ENCODE results near the gene NEAT1. TPM values are rescaled to one million over a fixed set of nuclear protein-coding genes. Genes with fewer than 3 reads are reported as not detected.
A peak's percentile ranks its signal among the peaks of the same experiment; 100 is the strongest.

NEAT1 gene
- total and polyA plus RNA-seq, 8 donors, result 295 to 2,770 (median 695) TPM

DNA sequence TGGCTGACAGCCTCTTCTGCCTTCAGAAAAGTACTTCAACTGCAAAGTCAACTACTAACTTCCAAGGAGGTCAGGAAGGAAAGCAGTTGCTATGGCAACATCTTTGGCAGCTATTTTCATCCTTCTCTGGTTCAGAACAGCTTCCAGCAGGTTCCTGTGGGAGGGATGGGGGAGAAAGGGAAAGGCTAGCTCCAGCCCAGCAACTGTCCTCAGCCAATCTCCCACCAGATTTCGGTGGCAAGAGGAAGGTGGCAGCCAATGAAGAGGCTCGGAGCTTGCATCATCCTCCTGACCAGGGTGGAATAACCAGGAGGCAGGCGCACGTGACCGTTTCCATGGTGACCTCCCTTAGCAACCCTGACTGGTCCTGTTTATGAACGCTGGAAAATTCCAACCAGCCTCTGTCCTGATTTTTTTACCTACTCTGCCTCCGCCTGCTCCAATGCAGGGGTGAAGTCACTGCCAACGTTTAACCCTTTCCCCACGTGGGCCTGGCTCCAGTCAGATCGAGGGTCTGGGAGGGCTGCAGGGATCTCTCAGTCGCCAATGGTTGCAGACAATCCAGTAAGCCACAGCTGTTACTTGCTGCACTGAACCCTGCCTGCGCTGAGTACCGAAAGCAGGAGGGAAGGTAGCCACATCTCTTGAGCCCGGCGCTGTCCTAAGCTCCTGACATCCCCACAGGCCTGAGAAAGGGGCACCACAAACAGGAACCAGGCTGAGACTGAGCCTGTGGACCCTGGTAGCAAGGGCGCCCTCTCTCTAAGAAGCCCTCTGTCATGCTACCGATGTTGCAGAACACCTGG lies 65.1 kb downstream of the NEAT1 start:
- H3K4me3 ChIP-seq, result no peak overlapping the region

GRCh38 chr11:65488273-65489034 lies 65.9 kb downstream of the NEAT1 start:
- H3K4me3 ChIP-seq, result no peak overlapping the region
- no peaks in the 10 kb centered on the region for H3K9me3 ChIP-seq
- WGBS, 2 donors, result 61 to 63% methylated on average over 10 of the region's 10 CpGs
- no peaks in the 10 kb centered on the region for H3K36me3 ChIP-seq
- intact Hi-C loops (cut with DNase I), result no loop called here
- peak in 3 of 6 donors; percentile 49 for DNase-seq
- H3K4me1 ChIP-seq, result peaks cover 32 to 49% (median 35%) of the 10 kb centered on the region in 3 donors
- no peak for FAIRE-seq
- no peaks in the 10 kb centered on the region for H3K27me3 ChIP-seq
- peak overlapping the region; percentile 57 to 88 (median 72) for H3K27ac ChIP-seq
- TF ChIP-seq, protein P1, sequence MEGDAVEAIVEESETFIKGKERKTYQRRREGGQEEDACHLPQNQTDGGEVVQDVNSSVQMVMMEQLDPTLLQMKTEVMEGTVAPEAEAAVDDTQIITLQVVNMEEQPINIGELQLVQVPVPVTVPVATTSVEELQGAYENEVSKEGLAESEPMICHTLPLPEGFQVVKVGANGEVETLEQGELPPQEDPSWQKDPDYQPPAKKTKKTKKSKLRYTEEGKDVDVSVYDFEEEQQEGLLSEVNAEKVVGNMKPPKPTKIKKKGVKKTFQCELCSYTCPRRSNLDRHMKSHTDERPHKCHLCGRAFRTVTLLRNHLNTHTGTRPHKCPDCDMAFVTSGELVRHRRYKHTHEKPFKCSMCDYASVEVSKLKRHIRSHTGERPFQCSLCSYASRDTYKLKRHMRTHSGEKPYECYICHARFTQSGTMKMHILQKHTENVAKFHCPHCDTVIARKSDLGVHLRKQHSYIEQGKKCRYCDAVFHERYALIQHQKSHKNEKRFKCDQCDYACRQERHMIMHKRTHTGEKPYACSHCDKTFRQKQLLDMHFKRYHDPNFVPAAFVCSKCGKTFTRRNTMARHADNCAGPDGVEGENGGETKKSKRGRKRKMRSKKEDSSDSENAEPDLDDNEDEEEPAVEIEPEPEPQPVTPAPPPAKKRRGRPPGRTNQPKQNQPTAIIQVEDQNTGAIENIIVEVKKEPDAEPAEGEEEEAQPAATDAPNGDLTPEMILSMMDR (IDR thresholded peaks at IDR 0.05), result no peak
- no peak for ATAC-seq

More for the DNA sequence above, 65.1 kb downstream of the NEAT1 start:
- peak; percentile 82 to 97 (median 94) for DNase-seq
- TF ChIP-seq, protein P1 (IDR thresholded peaks at IDR 0.05), result no peak
- FAIRE-seq, result peak; percentile 68
- WGBS, 2 donors, result 12 to 13% methylated on average over 17 of the region's 17 CpGs
- Histone ChIP-seq H3K36me3 (no peaks in the 10 kb centered on the region), H3K27me3 (no peaks in the 10 kb centered on the region), H3K4me1 (peaks cover 25 to 41% (median 27%) of the 10 kb centered on the region in 3 donors), H3K9me3 (no peaks in the 10 kb centered on the region), H3K27ac (peak overlapping the region; percentile 57 to 88 (median 72))
- intact Hi-C loops (cut with DNase I), result no loop called here
- peak; percentile 84 to 90 (median 87) for ATAC-seq

- Histone ChIP-seq H3K9me3 (no peaks in the 10 kb centered on the region), H3K36me3 (no peaks in the 10 kb centered on the region), H3K4me1 (peaks cover 37 to 56% (median 42%) of the 10 kb centered on the region in 3 donors), H3K27me3 (no peaks in the 10 kb centered on the region), H3K27ac (peak overlapping the region; percentile 5 to 88 (median 72)), H3K4me3 (no peak overlapping the region)
- no peak for ATAC-seq
- intact Hi-C loops (cut with DNase I), result no loop called here
- WGBS, 2 donors, result 74 to 88% methylated on average over 10 of the region's 10 CpGs
- FAIRE-seq, result no peak
- TF ChIP-seq, protein P1 (IDR thresholded peaks at IDR 0.05), result no peak
- peak in 2 of 6 donors; percentile 42 to 54 for DNase-seq
These were observed 66.6 kb downstream of the NEAT1 start for GRCh38 chr11:65489035-65489705.

GRCh38 chr11:65489706-65490320 lies 67.2 kb downstream of the NEAT1 start:
- no peaks in the 10 kb centered on the region for H3K36me3 ChIP-seq
- TF ChIP-seq, protein P1 (IDR thresholded peaks at IDR 0.05), result no peak
- DNase-seq (peak in 2 of 6 donors; percentile 22 to 43), ATAC-seq (no peak), FAIRE-seq (no peak)
- intact Hi-C loops (cut with DNase I), result no loop called here
- peak overlapping the region; percentile 4 to 88 (median 40) for H3K27ac ChIP-seq
- H3K4me1 ChIP-seq, result peaks cover 44 to 62% (median 48%) of the 10 kb centered on the region in 3 donors
- H3K27me3 ChIP-seq, result no peaks in the 10 kb centered on the region
- no peaks in the 10 kb centered on the region for H3K9me3 ChIP-seq
- 72 to 85% methylated on average over 8 of the region's 8 CpGs for WGBS, 2 donors
- no peak overlapping the region for H3K4me3 ChIP-seq

Data from pancreas (tissue), 10 donors.